IPS-18c (cell line): ENCODE results near the gene OXSR1.
A peak's percentile ranks its signal among the peaks of the same experiment; 100 is the strongest.
"Not testable (repeated sequence)": the region's sequence is repeated elsewhere in the genome, so short reads cannot be mapped to it uniquely, and the experiment has no call there.

ENCODE experiments used
- H3K4me3 ChIP-seq: 2 replicates; pipeline ENCODE4 v1.7.0; 2013; ENCODE audit warnings: low read depth, mild to moderate bottlenecking, low read length, moderate library complexity; ENCODE audit not compliant: insufficient read depth
- H3K9me3 ChIP-seq: one replicate; pipeline ENCODE4 v1.6.1; 2013; ENCODE audit warnings: mild to moderate bottlenecking, low read length, moderate library complexity; ENCODE audit not compliant: control insufficient read depth, insufficient read depth

OXSR1 gene

DNA sequence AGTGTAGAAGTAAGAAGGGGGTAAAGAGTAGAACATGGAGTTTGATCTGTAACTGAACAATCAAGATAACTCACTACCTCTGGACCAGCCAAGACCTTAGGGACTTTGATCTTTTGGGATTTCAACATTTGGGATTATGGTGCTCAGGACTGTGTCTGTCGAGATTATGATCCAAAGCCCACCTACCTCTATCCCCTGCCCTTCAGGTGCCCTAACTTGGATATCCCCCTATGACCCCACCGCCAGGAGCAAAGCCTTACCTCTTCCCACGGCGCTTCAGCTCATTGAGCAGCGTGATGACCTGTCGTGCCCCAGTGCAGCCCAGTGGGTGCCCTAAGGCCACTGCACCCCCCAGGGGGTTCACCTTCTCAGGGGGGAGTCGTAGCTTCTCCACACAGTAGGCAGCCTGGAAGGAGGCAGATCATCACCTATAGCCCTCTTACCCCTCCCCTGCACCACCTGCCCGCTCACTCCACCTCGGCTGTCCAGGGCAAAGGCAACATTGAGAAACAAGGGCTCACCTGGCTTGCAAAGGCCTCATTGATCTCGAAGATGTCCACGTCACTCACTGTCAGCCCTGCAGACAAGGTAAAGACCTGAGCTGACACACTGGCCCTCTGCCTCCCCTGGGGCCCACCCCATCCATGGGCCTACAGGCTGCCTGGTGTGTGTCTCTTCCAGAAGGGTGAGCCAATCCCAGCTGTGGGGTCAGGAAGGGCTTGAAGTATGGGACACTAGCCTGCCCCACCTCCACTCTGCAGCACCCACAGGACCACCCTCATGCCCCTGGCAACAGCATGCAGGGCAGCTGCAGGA is 39.8 kb upstream of the OXSR1 start:
- no peaks in the 10 kb centered on the region for H3K9me3 ChIP-seq
- no peak overlapping the region for H3K4me3 ChIP-seq

DNA sequence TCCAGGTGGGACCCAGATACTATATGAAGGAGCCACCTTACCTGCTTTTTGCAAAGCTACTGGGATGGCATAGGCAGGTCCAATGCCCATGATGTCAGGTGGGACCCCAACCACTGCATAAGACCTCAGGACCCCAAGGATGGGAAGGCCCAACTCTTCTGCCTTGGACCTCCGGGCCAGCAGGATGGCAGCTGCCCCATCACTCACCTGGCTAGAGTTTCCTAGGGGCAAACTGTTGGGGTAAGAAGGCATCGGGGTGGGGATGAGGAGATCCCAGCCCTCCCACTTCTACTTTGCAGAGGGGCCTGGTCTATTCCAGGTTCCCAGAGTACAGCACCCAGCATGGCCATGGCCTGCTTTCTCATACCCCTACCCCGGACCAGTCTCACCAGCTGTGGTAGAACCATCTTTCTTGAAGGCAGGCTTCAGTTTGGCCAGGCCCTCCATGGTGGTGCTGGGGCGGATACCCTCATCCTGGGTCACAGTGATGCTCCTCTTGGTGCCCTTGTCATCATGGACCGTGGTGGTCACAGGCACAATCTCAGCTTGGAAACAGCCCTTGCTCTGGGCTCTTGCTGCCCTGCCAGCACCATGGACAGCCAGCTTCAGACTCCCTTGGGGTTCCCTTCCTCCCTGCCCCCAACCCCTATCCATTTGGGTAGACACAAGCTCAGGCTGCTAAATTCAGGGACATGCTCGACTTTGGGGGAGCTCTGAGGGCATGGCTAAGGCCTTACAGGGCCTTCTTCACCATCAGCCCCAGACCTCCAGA is 39.0 kb upstream of the OXSR1 start:
- no peaks in the 10 kb centered on the region for H3K9me3 ChIP-seq
- no peak overlapping the region for H3K4me3 ChIP-seq

- Histone ChIP-seq H3K9me3 (no peaks in the 10 kb centered on the region), H3K4me3 (no peak overlapping the region)
Observed at GRCh38 chr3:38127611-38128302, 37.6 kb upstream of the OXSR1 start.

DNA sequence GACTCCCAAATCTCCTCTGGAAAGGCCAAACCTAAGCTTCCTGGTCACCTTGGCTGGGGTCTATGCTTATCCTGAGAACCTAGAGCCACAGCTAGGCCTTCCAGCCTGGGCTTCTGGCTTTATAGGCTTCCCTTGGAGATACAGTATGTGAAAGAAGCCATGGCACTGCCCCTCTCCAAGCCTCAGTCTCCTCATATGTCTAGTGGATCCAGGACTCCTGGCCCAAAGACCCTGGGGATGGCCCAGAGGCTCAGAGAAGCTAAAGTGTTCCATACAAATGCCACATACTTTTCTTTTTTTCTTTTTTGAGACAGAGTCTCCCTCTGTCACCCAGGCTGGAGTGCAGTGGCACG is 37.1 kb upstream of the OXSR1 start:
- H3K9me3 ChIP-seq: no peaks in the 10 kb centered on the region
- H3K4me3 ChIP-seq: no peak overlapping the region

DNA sequence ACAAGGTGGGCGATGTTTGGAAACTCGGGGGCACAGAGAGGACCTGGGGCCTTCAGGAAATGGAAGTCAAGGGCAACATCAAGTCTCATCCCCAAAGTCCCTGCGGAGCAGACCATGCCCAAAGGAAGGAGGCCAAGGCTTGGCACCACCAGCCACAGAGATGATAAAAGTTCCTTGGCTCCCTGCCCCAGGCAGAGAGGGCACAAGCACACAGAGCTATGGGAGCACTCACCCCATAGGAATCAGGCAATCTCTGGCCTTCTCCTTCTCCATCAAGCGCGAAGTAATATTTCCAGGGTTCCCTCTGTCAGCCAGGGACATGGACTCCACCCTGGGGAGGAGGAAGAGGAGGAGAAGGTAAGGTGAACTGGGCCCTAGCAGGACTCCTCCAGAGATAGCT is 36.3 kb upstream of the OXSR1 start:
- H3K9me3 ChIP-seq: no peaks in the 10 kb centered on the region
- no peak overlapping the region for H3K4me3 ChIP-seq

DNA sequence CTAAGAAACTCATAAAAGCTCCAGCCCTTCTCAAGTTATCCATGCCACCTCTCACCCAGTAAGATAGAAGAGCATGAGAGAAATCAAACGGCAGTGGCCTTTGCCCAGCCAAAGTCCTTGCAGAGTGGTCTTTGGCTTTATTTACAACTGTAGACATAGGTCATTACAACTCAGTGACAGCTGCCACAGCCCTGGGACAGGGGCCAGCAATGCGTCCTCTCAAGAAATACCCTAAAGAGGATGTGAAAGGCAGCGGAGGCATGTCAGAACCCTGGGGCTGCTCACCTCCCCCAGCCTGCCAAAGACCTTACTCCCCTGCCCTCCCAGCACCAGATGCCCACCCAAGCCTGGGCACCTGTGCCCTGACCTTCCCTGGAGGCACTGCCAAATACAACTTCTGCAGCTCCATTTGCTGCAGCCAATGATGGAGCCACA is 34.7 kb upstream of the OXSR1 start:
- peaks cover 2% of the 10 kb centered on the region for H3K9me3 ChIP-seq
- no peak overlapping the region for H3K4me3 ChIP-seq

- H3K9me3 ChIP-seq: peaks cover 4% of the 10 kb centered on the region
Observed at GRCh38 chr3:38131621-38132369, 33.5 kb upstream of the OXSR1 start.

GRCh38 chr3:38133209-38133556 is 32.2 kb upstream of the OXSR1 start:
- H3K9me3 ChIP-seq: peaks cover 4% of the 10 kb centered on the region
- H3K4me3 ChIP-seq: no peak overlapping the region

More at GRCh38 chr3:38131621-38132369, 33.5 kb upstream of the OXSR1 start:
- H3K4me3 ChIP-seq: no peak overlapping the region; the same call in 1 of the 2 replicates

- no peak overlapping the region for H3K4me3 ChIP-seq
Observed at GRCh38 chr3:38133557-38134405, 31.6 kb upstream of the OXSR1 start.

DNA sequence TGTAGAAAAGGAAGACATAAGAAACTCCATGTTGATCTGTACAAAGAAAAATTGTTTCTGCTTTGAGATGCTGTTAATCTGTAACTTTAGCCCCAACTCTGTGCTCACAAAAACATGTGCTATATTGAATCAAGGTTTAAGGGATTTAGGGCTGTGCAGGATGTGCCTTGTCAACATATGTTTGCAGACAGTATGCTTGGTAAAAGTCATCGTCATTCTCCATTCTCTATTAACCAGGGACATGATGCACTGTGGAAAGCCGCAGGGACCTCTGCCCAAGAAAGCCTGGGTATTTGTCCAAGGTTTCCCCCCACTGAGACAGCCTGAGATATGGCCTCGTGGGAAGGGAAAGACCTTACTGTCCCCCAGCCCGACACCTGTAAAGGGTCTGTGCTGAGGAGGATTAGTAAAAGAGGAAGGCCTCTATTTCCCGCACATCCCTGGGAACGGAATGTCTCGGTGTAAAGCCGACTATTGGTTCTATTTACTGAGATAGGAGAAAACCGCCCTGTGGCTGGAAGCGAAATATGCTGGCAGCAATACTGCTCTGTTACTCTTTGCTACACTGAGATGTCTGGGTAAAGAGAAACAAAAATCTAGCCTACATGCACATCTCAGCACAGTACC is 30.7 kb upstream of the OXSR1 start:
- H3K4me3 ChIP-seq, H3K9me3 ChIP-seq: not testable (repeated sequence)

More at GRCh38 chr3:38133557-38134405, 31.6 kb upstream of the OXSR1 start:
- peaks cover 4% of the 10 kb centered on the region for H3K9me3 ChIP-seq

DNA sequence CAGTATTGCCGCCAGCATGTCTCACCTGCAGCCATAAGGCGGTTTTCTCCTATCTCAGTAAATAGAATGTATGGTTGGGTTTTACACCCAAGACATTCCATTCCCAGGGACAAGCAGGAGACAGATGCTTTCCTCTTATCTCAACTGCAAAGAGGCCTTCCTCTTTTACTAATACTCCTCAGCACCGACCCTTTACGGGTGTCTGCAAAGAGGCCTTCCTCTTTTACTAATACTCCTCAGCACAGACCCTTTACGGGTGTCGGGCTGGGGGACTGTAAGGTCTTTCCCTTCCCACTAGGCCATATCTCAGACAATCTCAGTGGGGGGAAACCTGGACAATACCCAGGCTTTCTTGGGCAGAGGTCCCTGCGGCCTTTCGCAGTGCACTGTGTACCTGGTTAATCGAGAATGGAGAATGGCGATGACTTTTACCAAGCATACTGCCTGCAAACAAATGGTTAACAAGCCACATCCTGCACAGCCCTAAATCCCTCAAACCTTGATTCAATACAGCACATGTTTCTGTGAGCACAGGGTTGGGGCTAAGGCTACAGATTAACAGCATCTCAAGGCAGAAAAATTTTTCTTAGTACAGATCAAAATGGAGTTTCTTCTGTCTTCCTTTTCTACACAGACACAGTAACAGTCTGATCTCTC is 29.6 kb upstream of the OXSR1 start:
- not testable (repeated sequence) for H3K9me3 ChIP-seq
- H3K4me3 ChIP-seq: peak overlapping the region; percentile 97

DNA sequence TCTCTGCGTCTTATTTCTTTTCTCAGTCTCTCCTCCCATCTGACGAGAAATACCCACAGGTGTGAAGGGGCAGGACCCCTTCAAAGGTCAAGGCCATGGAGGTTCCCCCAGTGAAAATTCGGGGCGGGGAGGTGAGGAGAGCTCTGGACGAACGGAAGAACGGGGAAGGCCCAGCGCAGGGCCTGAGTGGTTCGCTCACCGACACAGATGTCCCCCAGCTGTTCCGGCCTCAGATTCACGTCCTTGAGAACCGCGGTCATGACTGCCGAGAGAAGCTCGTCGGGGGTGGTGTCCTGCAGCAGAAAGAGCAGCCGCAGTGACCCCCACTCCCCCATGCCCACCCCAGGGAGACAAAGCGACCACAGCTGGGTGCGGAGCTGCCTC is 29.0 kb upstream of the OXSR1 start:
- peaks cover 4% of the 10 kb centered on the region for H3K9me3 ChIP-seq
- peak overlapping the region; percentile 97 for H3K4me3 ChIP-seq

DNA sequence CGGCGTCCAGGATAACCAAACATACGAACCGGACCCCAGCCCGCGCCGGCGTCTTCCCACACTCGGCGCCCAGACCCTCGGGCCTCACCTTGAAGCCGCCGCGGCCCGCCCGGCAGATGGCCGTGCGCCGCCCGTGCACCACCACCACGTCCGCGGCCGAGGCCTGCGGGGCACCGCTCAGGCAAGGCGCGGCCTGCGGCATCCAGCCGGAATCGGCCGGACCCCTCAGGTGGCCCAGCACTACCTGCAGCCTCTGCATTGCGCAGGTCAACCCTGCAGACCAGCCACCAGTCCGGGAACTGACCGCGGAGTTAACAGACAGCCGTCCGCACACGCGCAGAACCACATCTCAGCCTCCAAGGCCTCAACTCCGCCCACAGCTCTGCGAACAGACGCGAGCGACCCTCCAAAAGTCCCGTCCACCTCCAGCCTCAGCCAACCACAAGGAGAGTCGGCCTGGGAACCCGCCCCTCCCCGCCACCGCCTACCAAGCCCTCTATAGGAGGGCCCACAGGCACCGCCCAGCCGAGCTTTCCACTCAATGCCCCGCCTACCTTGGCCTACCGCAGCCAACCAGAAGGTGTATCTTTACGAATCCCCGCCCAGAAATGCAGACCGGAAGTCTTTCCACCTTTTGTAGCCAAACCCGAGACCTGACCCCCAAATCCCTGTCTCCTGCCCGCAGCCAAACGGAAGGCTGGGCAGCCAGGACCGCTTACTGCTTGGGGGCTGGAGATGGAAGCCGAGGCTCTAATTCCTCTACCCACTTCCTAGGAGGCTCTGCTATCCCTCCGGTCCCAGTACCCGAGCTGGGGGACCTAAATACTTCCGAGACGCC is 28.3 kb upstream of the OXSR1 start, which contains the start of gene ACAA1:
Gene ACAA1 (minus strand): TSS at position 351 of the 838 bp plus-strand sequence. CDS start 92 bp downstream, at position 259.
- peak within 1 kb of the TSS; percentile 97 for H3K4me3 ChIP-seq
- peaks cover 4% of the 10 kb centered on the region for H3K9me3 ChIP-seq

GRCh38 chr3:38137615-38138348 is 27.6 kb upstream of the OXSR1 start:
- Histone ChIP-seq H3K9me3 (peaks cover 4% of the 10 kb centered on the region), H3K4me3 (peak overlapping the region; percentile 94)
